Measurements from ENCODE around the gene NAALADL2.
"Not testable (repeated sequence)": the region's sequence is repeated elsewhere in the genome, so short reads cannot be mapped to it uniquely, and the experiment has no call there.

The NAALADL2 gene

GRCh38 chr3:175489406-175489805 lies 630.3 kb downstream of the NAALADL2 start:
- DNase-seq (ENCODE audit: extremely low spot score, insufficient read length, low read depth), result no peak
- peak; percentile 35 for FAIRE-seq

DNA sequence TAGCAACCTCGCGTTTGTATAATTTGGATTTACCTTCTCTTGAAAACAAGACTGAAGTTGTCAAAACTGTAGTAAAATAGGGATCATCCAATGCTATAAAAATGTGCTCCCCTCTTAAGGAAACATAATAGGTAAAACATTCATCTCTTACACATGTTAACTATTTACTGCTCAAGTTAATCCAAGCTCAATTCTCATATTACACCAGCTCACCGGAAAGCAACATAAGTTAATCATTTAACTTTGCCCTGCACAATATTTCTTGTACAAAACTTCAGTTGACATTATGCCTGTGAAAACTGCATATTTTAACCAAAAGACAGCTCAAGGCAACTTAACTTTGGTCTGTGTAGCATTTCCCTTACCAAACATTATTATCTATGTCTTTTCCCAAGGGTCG lies 634.2 kb downstream of the NAALADL2 start:
- FAIRE-seq, result no peak
- DNase-seq (ENCODE audit: extremely low spot score, insufficient read length, low read depth), result no peak

DNA sequence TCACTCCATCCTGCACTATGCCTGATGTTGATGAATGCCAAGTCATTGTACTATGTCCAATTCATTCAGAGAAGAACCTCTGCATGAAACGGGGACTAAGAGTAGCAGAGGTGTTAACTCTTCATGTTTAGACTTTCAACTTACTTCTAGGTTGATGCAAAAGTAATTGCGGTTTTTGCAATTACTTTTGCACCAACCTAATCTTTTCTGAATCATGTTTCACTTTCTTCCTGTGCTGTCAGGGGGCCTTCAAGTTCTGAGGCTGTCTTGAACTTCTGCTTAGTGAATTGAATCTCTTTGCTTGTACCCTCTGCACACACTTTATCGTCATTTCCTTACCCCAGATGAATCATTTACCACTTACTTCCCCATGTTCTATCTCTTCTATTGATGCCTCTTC lies 636.2 kb downstream of the NAALADL2 start:
- DNase-seq (ENCODE audit: extremely low spot score, insufficient read length, low read depth) (no peak), FAIRE-seq (peak; percentile 65)

- FAIRE-seq, result no peak
- no peak for DNase-seq (ENCODE audit: extremely low spot score, insufficient read length, low read depth)
These were observed 643.0 kb downstream of the NAALADL2 start for GRCh38 chr3:175502155-175502554.

DNA sequence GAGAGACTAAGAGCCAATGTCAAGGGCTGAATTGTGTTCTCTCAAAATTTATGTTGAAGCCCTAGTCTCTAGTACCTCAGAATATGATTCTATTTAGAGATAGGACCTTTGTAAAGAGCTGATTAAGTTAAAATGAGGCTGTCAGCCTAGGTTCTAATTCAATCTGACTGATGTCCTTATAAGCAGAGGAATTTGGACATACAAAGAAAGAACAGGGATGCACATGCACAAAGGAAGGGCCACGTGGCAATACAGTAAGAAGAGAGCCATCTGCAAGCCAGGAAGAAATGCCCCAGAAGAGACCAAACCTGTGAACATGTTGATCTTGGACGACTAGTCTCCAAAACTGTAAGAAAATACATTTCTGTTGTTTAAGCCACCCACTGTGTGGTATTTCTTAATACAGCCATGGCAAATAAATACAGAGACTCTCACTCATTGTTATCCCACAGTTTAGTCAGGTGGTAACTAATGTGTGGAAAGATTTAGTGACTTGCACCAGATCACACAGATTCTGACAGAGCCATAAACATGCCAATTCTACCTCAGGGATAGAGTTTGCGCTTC lies 652.2 kb downstream of the NAALADL2 start:
- no peak for FAIRE-seq
- no peak for DNase-seq (ENCODE audit: extremely low spot score, insufficient read length, low read depth)

DNA sequence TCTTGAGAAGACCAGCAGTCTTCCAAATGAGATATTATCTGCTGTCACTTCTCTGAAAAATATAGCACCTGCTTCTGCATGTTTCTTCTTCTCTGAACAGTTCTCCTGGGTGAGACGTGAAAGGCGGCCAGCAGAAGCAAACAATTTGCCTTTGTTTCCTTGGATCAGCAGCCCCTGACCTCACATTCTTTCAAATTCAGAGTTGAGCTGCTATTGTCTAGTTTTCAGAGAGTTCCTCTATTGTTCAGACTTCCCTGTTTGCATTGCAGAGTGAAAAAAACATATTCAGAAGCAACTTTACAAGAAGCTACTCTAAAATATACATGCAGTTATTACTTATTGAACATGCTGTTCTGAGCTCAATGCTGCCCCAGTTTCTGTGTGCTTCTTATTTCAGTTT lies 653.6 kb downstream of the NAALADL2 start:
- no peak for FAIRE-seq
- DNase-seq (ENCODE audit: extremely low spot score, insufficient read length, low read depth), result no peak

DNA sequence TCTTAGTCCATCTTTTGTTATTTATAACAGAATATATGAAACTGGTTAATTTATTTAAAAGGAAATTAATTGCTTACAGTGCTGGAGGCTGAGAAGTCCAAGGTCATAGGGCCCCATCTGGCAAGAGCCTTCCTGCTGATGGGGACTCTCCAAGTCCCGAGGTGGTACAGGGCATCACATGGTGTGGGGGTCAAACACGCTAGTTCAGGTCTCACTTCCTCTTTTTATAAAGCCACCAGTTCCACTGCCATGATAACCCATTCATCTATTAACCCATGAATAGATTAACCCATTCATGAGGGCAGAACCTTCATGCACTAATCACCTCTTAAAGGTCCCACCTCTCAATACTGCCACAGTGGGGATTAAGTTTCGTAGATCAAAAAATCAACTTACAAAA lies 659.3 kb downstream of the NAALADL2 start:
- DNase-seq (ENCODE audit: extremely low spot score, insufficient read length, low read depth), result no peak
- FAIRE-seq, result no peak

DNA sequence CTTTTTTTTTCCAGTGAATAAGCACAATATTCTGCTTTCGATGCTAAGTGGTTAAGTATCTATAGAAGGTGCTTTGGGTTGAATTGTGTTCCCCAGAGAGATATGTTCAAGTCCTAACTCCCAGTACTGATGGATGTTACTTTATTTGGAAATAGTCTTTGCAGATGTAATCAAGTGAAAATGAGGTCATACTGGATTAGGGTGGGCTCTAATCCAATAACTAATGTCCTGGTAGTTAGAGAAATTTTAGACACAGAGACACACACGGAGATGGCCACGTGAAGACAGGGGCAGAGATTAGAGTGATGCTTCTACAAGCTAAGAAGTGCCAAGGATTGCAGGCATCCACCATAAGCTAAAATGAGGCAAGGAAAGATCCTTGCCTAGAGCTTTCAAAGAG lies 662.3 kb downstream of the NAALADL2 start:
- DNase-seq (ENCODE audit: extremely low spot score, insufficient read length, low read depth) (no peak), FAIRE-seq (no peak)

DNA sequence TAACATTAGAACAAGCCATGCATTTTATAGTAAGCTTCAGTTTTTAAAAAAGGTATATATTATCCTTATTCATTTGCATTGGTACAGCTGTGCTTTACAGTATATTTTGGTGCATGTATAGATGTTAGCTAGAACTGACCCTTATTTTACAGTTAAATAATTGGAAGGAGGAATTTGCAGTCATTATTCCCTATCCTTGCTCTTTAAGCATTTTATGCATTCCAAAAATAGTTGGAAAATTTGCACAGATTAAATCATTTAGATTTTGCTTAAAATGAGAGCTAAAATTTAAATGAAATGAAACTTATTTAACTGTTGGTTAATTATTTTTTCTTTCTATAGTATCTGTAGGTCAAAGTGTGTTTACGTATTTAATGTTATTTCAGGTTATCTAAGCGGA lies 667.1 kb downstream of the NAALADL2 start:
- DNase-seq (ENCODE audit: extremely low spot score, insufficient read length, low read depth) (no peak), FAIRE-seq (no peak)

DNA sequence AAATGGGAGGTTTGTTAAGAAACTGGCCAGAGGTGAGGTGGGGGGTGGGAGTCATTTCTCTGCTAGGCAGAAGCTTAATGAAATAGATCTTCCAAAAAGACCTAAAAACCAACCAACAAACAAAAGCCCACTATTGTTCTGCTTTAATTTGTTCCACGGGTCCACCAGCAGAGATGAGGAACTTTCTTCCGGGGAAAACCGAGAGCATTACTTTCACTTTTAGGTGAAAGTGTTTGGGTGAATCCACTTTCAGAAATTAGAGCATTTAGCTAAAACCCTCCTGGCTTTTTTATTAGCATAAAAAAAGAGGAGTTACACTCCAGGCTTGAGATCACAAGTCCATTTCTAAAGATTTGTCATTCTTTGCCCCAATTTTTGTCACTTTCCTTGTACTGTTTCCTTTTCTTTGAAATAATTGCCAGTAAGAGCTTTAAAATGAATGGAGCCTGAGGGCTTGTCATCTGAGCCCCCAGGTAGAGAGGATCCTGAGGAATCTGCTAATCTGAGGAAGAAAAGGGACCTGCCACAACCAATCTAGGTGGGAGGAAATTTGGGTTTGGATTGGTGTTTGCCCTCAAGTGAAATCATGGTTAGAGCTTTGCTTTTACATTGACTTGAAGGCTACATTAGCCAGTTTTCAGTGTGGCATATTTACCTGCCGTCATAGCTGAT lies 667.6 kb downstream of the NAALADL2 start:
- DNase-seq (ENCODE audit: extremely low spot score, insufficient read length, low read depth) (no peak), FAIRE-seq (no peak)

DNA sequence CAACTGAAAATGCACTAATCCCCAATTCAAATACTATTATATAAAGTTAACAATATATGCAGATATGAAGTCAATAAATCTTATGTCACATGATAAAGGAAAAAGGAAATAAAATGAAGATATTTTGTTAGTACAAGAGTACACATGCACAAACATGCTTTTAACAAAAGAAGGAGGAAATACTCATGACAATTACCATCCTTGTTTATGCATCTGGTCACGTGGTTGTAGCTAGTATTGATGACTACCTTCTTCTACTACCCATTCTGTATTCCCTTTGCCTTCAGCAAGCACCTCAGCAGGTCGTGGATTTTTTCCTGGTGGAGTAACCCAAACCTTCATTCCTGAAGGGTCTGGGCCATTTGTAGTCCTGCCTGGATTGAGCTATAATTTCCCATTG lies 669.6 kb downstream of the NAALADL2 start:
- not testable (repeated sequence) for FAIRE-seq; DNase-seq (ENCODE audit: extremely low spot score, insufficient read length, low read depth)

GRCh38 chr3:175535351-175535750 lies 676.2 kb downstream of the NAALADL2 start:
- FAIRE-seq (no peak), DNase-seq (ENCODE audit: extremely low spot score, insufficient read length, low read depth) (no peak)

GRCh38 chr3:175546115-175546514 lies 687.0 kb downstream of the NAALADL2 start:
- no peak for FAIRE-seq
- DNase-seq (ENCODE audit: extremely low spot score, insufficient read length, low read depth), result no peak

DNA sequence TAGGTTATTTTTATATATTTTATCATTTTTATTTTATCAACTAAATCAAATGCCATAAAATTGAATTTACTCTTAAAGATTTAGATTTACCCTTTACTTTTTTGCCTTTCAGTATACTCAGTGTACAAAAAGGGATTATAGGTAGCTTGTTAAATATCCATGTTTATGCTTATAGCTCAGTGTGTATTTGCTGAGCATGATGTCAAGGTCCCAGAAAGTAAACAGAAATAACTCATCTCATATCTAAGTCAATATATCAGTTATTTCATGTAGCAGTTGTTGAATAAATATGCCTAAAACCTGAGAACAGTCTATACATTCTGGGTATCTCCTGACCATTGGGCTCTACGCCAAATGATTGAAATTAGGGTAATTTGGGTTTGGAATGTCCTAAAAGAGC lies 693.8 kb downstream of the NAALADL2 start:
- FAIRE-seq (no peak), DNase-seq (ENCODE audit: extremely low spot score, insufficient read length, low read depth) (no peak)

- DNase-seq (ENCODE audit: extremely low spot score, insufficient read length, low read depth) (no peak), FAIRE-seq (no peak)
These were observed 695.7 kb downstream of the NAALADL2 start for GRCh38 chr3:175554801-175555200.

- DNase-seq (ENCODE audit: extremely low spot score, insufficient read length, low read depth) (no peak), FAIRE-seq (no peak)
These were observed 699.1 kb downstream of the NAALADL2 start for GRCh38 chr3:175558261-175558660.

DNA sequence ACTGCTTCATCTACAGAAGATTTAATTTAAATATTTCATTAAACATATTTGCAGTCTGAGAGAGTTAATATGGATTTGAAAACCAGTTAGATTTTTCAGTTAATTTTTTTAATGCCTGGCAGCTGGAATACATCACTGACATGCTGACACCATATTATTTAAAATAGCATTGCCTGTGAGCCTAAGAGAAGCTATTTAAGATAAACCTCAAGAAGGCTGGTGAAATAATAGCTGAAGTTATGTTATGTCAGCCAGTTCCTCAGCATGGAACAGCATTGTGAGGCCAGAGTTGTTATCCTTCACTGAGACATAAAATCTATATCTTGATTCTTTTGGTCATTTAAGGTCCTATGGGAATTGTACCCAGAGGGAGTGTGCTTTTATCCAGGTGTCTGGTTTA lies 705.2 kb downstream of the NAALADL2 start:
- DNase-seq (ENCODE audit: extremely low spot score, insufficient read length, low read depth), result no peak
- no peak for FAIRE-seq

DNA sequence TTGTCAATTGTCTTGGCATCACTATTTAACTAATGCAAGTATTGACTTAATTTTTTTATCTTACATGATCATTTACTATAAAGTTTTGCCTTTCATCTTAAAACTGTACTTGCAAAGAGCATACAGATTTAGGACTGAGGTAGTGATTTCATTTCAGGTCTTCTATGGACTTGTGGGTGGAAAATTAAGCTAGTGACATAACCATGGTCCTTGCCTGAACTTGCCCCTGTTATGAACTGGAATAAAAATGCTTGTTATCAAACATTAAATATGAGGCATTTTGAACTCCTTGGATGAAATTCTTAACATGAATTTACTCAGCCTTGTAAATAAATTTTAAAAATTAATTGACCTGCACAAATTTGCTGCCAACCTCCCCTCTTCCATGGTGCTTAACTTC lies 712.0 kb downstream of the NAALADL2 start:
- DNase-seq (ENCODE audit: extremely low spot score, insufficient read length, low read depth) (no peak), FAIRE-seq (no peak)

DNA sequence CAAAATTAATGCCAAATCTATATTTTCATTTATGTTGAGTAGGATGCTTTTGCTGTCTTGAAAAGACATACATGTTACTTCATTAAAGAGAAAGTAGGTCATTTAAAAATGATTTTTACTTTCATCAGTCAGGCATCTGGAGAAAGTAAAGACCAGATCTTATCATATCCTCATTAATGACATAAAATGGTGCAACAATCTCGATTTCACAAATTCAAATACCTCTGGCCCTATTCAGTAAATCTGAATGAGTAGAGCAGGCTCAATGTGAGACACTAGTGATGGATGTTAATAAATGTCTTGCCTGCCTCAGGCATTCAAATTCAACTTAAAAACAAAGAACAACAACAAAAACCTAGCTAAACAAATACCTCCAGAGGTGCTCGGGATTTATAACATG lies 714.1 kb downstream of the NAALADL2 start:
- DNase-seq (ENCODE audit: extremely low spot score, insufficient read length, low read depth) (no peak), FAIRE-seq (no peak)

DNA sequence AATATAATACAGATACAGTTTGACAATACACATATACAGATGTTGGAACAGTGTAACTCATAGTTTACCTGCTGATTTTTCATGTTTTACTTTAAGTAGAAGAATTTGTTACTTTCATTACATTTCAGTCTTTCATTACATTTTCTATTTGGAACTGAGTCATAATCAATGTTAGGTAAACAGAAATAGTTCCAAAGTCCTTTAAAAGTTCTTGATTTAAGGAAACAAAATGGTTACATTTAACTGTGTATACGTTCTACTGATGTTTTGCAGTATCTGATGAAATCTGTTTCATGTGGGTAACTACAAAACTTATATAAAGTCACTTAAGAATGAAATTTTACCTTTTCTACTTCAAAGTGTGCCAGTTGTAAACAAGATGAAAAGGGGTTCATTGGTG lies 721.2 kb downstream of the NAALADL2 start:
- FAIRE-seq (no peak), DNase-seq (ENCODE audit: extremely low spot score, insufficient read length, low read depth) (no peak)

DNA sequence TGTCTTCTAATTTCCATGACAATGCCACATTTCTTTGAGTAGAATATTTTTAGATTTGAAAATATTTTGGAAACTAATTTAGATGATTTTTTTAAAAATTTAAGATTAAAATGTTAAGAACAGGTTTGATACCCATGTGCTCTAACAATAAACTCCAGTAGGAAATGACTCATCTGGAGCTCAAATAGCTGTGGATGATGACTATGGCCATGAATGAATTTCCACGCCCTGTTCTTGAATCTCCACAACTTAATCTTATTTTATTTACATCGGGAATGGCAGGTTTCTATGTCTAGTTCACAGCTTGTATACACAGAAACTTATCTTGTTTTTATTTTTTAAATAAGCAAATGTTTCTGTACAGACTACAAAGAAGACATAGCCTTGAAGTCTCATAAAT lies 726.8 kb downstream of the NAALADL2 start:
- DNase-seq (ENCODE audit: extremely low spot score, insufficient read length, low read depth) (no peak), FAIRE-seq (no peak)

DNA sequence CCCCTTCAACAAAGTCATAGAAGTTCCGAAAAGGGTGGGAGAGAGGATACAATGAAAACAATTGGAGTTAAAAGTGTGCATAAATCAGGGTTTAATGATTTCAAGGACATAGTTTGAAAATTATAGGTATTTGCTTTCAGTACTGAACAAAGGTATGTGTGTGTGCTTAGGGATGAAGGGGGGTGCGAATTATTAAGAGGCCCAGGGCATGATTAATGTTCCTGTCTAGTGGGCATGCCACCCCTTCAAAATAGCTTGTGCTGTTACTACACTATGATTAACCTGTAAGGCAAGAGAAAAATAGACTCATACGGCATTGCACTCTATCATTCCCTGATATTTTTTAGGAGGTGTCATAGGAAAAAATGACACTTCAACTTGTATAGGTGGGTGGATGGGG lies 731.6 kb downstream of the NAALADL2 start:
- FAIRE-seq, result no peak
- DNase-seq (ENCODE audit: extremely low spot score, insufficient read length, low read depth), result no peak
